T-helper 17 cell (primary cell): ENCODE data around the gene SPEG. TPM values are rescaled to one million over a fixed set of nuclear protein-coding genes. Genes with fewer than 3 reads are reported as not detected.

ENCODE experiments used
- ATAC-seq: fragments of 150-1000 bp; cut with Tn5 transposase; 2 replicates; pipeline ENCODE4 v1.10.0; 2021; ENCODE audit warnings: mild to moderate bottlenecking, moderate library complexity
- DNase-seq, 3 donors: peaks; one replicate each; pipeline versions ENCODE4 v3.0.0 to v3.0.0-alpha.2; 2020 to 2021
- H3K9me3 ChIP-seq: one replicate; pipeline ENCODE4 v1.7.0; 2013; ENCODE audit warnings: low read length, mild to moderate bottlenecking; ENCODE audit not compliant: control insufficient read depth, poor library complexity, severe bottlenecking
- H3K27ac Mint-ChIP-seq: one replicate; pipeline ENCODE4 v1.8.0; 2022; ENCODE audit warnings: mild to moderate bottlenecking, moderate library complexity, mixed read lengths
- H3K27me3 Mint-ChIP-seq: one replicate; pipeline ENCODE4 v1.8.0; 2022; ENCODE audit warnings: mixed read lengths
- H3K36me3 Mint-ChIP-seq: one replicate; pipeline ENCODE4 v1.8.0; 2022; ENCODE audit warnings: low read depth, mixed read lengths
- H3K4me1 Mint-ChIP-seq: one replicate; pipeline ENCODE4 v1.8.0; 2022; ENCODE audit warnings: mild to moderate bottlenecking, mixed read lengths
- H3K4me3 Mint-ChIP-seq: one replicate; pipeline ENCODE4 v1.8.0; 2022; ENCODE audit warnings: mild to moderate bottlenecking, moderate library complexity, mixed read lengths
- total RNA-seq, 4 donors: library from RNA in 2 of 4; stranded (reverse) in 2 of 4; gene quantifications; one replicate each; pipeline ENCODE4 v1.2.3 and lab custom pipeline; 2022 to 2026

The SPEG gene
- total RNA-seq, 2 donors from 2014 or later: 7.3 to 8.4 TPM

DNA sequence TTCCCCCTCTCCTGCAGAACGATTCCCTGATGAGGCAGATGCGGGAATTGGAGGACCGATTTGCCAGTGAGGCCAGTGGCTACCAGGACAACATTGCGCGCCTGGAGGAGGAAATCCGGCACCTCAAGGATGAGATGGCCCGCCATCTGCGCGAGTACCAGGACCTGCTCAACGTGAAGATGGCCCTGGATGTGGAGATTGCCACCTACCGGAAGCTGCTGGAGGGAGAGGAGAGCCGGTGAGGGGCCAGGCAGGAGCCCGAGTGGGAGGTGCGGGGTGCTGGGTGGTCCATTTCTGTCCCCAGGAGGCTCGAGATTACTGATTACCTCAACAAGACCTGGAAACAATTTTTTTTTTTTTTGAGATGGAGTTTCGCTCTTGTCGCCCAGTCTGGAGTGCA lies 13.3 kb upstream of the SPEG start:
- no peak overlapping the region for H3K4me3 Mint-ChIP-seq
- H3K36me3 Mint-ChIP-seq: no peaks in the 10 kb centered on the region
- no peak for DNase-seq
- H3K9me3 ChIP-seq: no peaks in the 10 kb centered on the region
- ATAC-seq: no peak
- H3K4me1 Mint-ChIP-seq: peaks cover 8% of the 10 kb centered on the region
- H3K27me3 Mint-ChIP-seq: peaks cover 51% of the 10 kb centered on the region
- no peak overlapping the region for H3K27ac Mint-ChIP-seq

DNA sequence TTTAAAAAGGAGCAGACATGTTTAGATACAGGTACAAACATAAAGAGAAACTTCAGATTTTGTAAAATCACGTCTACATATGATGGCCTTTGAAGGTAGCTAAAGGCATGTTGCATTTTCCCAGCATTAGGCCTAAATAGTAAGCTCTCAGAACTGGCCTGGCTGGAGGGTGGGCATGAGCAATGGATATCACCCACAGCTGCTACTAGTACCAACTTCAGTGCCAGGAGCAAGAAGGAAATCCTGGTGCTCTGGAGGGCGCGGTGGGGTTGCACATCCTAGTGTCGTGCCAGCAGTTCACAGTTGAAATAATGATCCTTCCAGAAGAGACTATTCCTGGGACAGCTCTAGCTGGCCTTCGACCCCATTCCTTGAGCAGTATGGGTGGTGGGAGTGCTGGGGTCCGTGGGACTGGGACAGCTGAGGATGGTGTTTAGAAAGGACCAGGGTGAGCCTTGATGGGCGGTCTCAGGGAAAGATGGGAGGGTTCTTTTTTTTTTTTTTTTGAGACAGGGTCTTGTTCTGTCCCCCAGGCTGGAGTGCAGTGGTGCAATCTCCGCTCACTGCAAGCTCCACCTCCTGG lies 11.6 kb upstream of the SPEG start:
- no peaks in the 10 kb centered on the region for H3K9me3 ChIP-seq
- Mint-ChIP-seq H3K36me3 (no peaks in the 10 kb centered on the region), H3K27me3 (peaks cover 58% of the 10 kb centered on the region), H3K4me1 (peaks cover 8% of the 10 kb centered on the region), H3K4me3 (no peak overlapping the region), H3K27ac (no peak overlapping the region)
- no peak for DNase-seq
- ATAC-seq: no peak

DNA sequence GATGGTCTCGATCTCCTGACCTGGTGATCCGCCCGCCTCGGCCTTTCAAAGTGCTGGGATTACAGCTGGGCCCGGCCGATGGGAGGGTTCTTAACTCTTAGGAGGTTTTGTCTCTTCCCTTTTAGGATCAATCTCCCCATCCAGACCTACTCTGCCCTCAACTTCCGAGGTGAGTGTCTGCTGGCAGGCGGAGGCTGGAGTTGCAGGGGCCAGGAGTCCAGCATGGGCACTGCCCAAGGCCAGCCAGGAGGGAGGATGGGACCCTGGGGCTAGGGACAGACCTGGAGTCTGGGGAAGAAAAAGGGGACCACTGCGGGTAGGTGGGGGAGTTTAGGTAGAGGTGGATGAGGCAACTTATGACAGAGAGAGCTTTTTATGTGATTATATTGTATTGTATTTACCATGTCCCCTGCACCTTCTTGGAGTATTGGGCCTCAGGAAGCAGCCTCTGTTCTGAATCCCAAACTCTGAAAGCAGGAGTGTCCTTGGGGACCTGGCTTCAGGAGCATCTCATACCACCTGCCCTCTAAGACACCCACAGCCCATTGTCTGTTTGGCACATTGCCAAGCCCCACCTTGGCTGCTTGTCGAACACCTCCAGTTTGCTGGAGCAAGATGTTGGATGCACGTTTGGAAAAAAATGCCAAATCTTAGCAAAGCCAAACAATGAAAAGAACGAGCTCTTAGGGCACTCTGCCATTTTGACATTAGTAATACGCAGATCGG lies 10.8 kb upstream of the SPEG start:
- H3K4me1 Mint-ChIP-seq: peaks cover 8% of the 10 kb centered on the region
- no peak overlapping the region for H3K4me3 Mint-ChIP-seq

DNA sequence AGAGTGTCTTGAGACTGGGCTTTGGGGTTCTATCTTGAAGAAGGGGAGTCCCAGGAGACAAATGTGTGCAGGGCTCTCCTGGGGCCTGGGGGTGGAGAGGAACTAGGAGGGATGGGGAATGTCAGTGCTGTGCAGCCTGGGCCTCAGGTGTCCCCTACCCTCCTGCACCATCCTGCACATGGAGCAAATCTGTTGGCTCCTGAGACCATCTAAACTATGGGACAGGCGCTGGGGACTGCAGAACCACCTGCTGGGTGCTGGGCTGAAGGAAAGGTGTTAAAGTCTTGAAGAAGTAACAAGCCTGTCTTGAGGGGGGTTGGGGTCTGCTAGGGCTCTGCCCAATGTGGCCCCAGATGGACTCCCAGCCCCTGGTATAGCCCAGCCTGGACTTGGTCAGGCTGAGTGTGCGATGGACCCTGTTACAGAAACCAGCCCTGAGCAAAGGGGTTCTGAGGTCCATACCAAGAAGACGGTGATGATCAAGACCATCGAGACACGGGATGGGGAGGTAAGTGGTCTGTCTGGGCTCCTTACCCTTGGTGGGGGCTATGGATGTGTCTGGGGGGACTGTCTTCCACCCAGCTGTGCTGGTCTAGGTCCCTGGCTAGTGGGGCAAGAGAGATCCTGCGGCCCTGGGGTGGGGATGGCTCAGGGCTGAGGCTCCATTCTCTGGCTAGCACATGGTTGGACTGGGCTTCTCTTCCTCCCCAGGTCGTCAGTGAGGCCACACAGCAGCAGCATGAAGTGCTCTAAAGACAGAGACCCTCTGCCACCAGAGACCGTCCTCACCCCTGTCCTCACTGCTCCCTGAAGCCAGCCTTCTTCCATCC lies 9.2 kb upstream of the SPEG start:
- Mint-ChIP-seq H3K4me1 (peaks cover 3% of the 10 kb centered on the region), H3K27me3 (peaks cover 47% of the 10 kb centered on the region), H3K4me3 (no peak overlapping the region), H3K36me3 (no peaks in the 10 kb centered on the region), H3K27ac (no peak overlapping the region)
- no peaks in the 10 kb centered on the region for H3K9me3 ChIP-seq
- DNase-seq (no peak), ATAC-seq (no peak)

More for the DNA sequence above, 10.8 kb upstream of the SPEG start:
- Mint-ChIP-seq H3K27me3 (peaks cover 63% of the 10 kb centered on the region), H3K27ac (no peak overlapping the region), H3K36me3 (no peaks in the 10 kb centered on the region)
- ATAC-seq: no peak
- H3K9me3 ChIP-seq: no peaks in the 10 kb centered on the region
- no peak for DNase-seq

DNA sequence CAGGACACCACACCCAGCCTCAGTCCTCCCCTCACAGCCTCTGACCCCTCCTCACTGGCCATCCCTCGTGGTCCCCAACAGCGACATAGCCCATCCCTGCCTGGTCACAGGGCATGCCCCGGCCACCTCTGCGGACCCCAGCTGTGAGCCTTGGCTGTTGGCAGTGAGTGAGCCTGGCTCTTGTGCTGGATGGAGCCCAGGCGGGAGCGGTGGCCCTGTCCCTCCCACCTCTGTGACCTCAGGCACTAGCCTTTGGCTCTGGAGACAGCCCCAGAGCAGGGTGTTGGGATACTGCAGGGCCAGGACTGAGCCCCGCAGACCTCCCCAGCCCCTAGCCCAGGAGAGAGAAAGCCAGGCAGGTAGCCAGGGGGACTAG lies 8.6 kb upstream of the SPEG start:
- Mint-ChIP-seq H3K4me1 (peaks cover 3% of the 10 kb centered on the region), H3K4me3 (no peak overlapping the region), H3K27me3 (peaks cover 42% of the 10 kb centered on the region), H3K36me3 (no peaks in the 10 kb centered on the region), H3K27ac (no peak overlapping the region)
- DNase-seq: no peak
- no peak for ATAC-seq
- H3K9me3 ChIP-seq: no peaks in the 10 kb centered on the region

DNA sequence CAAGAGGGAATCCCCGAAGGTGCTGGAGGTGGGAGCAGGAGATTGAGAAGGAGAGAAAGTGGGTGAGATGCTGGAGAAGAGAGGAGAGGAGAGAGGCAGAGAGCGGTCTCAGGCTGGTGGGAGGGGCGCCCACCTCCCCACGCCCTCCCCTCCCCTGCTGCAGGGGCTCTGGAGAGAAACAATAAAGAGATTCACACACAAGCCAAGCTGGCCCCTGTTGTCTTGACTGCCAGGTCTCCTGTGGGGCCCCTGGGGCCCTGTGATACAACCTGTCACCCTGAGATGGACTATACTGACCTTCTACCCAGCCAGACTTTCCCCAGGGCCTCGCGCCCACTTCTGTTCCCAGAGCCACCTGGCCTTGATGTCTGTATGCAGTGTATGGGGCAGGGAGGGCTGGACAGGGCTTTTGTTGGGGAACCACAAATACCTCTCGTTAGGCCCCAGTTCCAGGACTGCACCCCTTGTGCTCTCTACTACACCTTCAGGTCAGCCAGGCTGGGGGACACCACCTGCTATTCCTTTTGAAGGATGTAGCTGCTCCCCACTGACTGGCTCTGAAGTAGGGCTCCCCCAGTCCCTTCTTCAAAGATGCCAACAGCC lies 8.0 kb upstream of the SPEG start:
- peaks cover 44% of the 10 kb centered on the region for H3K27me3 Mint-ChIP-seq
- ATAC-seq: no peak
- H3K36me3 Mint-ChIP-seq: no peaks in the 10 kb centered on the region
- no peak for DNase-seq
- no peak overlapping the region for H3K27ac Mint-ChIP-seq
- H3K4me1 Mint-ChIP-seq: peaks cover 3% of the 10 kb centered on the region
- H3K9me3 ChIP-seq: no peaks in the 10 kb centered on the region
- no peak overlapping the region for H3K4me3 Mint-ChIP-seq

DNA sequence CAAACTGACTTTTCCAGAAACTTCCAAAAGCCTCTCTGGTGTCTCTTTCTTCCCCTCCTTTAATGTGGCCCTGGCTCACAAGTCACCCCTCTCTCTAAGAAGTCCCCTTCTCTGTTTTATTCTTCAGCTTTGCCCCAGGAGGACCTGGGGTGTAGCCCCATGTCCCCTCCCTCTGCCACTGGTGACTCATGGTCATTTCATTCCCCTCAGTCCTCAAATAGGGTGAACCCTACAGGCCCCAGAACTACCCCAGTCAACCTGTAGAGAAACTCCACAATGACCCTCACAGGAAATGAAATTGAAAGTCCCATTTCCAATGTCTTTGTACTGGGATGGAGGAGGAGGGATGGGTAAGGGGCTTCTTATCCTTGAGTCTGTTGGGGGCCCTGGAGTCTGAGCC lies 6.2 kb upstream of the SPEG start:
- H3K4me1 Mint-ChIP-seq: no peaks in the 10 kb centered on the region
- DNase-seq (no peak), ATAC-seq (no peak)
- no peaks in the 10 kb centered on the region for H3K9me3 ChIP-seq
- no peak overlapping the region for H3K27ac Mint-ChIP-seq
- H3K36me3 Mint-ChIP-seq: no peaks in the 10 kb centered on the region
- peaks cover 45% of the 10 kb centered on the region for H3K27me3 Mint-ChIP-seq
- no peak overlapping the region for H3K4me3 Mint-ChIP-seq

DNA sequence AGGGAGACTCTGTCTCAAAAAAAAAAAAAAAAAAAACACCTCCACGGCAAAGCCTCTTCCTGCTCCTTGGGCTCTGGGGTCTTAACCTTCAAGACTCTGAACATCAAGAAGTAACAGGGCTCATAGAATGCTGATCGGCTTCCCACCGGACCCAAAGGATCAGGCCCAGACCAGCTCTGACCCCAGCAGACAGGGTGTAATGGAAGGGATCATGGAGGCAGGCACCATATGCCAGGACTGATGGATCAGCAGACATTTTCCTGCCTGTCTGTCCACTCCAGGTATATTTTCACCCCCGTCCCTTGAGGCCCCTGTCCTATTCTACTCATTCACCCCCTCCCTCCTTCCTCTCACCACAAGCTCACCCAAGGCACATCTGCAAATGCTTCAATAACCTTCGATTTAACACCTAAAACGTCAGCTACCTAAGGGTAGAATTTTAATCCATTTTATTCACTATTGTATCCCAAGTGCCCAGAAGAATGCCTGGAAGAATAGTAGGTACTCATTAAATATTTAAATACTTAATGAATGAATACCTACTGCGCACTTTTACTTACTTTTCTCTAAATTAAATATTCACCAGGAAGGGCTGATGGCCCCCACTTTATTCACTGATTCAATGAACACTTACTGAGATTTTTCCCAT lies 4.6 kb upstream of the SPEG start:
- DNase-seq (no peak), ATAC-seq (no peak)
- H3K36me3 Mint-ChIP-seq: peaks cover 4% of the 10 kb centered on the region
- H3K4me1 Mint-ChIP-seq: peaks cover 4% of the 10 kb centered on the region
- H3K27ac Mint-ChIP-seq: no peak overlapping the region
- H3K4me3 Mint-ChIP-seq: no peak overlapping the region
- no peaks in the 10 kb centered on the region for H3K9me3 ChIP-seq
- peaks cover 39% of the 10 kb centered on the region for H3K27me3 Mint-ChIP-seq

DNA sequence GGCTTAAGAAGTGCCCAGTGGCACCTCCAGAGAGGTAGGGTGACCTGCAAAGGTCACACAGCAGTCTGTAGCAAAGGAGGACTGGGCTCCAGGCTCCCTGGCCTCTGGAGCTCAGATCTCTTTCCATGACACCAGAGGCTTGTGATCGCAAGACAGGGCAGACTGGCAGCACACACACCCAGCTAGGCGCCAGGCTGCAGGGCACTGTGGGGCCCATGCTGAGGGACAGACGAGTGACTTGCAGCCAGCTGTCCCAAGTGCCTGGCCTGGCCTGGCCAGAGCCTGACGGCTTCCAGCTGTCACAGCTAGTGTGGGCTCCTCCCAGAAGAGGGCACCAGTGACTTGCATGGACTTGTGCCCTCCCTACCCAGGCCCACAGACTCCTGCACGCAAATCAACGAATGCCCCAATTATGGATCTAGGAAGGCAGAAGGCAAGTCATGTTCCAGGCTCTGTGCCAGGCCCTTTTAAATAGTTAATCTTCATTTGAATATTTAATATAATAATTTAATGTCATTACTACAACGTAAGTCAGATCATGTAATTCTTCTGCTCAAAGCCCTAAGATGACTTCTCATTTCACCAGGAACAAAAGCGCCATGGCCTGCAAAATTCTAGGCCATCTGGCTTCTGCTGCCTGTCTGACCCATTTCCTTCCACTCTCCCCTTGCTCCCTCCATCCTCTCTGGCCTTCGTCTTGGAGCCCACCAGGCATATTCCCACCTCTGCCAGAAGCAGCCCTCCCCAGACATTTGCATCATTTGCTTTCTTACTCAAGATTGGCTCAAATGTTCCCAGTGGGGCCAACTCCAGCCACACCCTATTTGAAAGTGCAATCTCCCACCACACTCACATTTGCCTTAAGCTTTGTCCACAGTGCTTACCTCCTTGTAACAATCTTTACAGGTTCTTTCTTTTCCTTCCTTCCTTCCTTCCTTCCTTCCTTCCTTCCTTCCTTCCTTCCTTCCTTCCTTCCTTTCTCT lies 3.7 kb upstream of the SPEG start:
- Mint-ChIP-seq H3K27me3 (peaks cover 32% of the 10 kb centered on the region), H3K27ac (no peak overlapping the region), H3K4me3 (no peak overlapping the region), H3K4me1 (peaks cover 4% of the 10 kb centered on the region), H3K36me3 (peaks cover 4% of the 10 kb centered on the region)
- no peak for ATAC-seq
- DNase-seq: no peak
- no peaks in the 10 kb centered on the region for H3K9me3 ChIP-seq

DNA sequence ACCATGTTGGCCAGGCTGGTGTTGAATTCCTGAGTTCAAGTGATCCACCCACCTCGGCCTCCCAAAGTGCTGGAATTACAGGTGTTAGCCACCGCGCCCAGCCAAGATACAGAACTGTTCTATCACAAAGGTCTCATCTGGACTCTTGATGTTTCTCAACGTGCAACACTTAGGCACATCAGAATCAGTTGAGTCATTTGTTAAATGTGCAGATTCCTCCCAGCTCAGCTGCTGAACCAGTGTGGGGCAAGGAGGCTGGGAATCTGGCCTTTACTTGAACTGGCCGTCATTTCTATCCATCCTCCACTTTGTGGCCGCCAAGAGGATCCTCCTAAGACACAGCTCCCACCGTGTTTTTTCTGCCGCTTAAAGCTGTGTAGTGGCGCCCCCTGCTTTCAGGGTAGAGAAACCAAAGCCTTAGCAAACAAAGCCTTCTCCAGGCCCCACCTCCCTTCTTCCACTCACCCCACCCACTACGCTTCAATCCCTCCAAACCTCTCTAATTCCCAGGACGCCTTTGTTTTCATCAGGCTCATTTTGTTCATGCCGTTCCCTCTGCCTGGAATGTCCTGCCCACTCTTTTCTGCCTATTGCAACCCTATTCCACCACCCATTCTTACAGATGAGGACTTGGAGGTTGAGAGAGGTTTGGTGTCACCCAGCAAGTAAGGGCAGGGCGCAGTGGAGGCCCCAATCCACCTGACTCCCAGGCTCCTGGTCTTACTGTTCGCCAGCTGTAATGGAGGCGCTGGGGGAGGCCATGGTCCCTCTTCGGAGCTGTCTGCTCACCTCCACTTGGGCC lies 776 bp upstream of the SPEG start:
- no peak for DNase-seq
- peaks cover 4% of the 10 kb centered on the region for H3K36me3 Mint-ChIP-seq
- H3K27ac Mint-ChIP-seq: no peak overlapping the region
- H3K27me3 Mint-ChIP-seq: peaks cover 15% of the 10 kb centered on the region
- no peak overlapping the region for H3K4me3 Mint-ChIP-seq
- peak; percentile 40 for ATAC-seq
- H3K9me3 ChIP-seq: no peaks in the 10 kb centered on the region
- H3K4me1 Mint-ChIP-seq: peaks cover 4% of the 10 kb centered on the region

DNA sequence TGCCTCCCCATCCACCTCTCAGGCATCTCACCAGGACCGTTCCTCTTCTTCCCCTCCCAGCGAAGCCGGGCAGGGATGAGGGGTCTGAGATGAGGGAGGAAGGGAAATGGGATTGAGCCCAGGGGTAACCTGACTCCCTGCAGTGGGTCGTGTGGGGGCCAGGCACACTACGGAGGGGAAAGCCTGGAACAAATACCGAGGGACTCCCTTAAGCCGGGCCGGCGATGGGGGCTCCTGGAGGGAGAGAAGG lies 250 bp upstream of the SPEG start:
- Mint-ChIP-seq H3K36me3 (peaks cover 4% of the 10 kb centered on the region), H3K27me3 (peaks cover 15% of the 10 kb centered on the region), H3K4me3 (no peak overlapping the region), H3K4me1 (peaks cover 4% of the 10 kb centered on the region), H3K27ac (no peak overlapping the region)
- DNase-seq: no peak
- H3K9me3 ChIP-seq: no peaks in the 10 kb centered on the region
- ATAC-seq: no peak

DNA sequence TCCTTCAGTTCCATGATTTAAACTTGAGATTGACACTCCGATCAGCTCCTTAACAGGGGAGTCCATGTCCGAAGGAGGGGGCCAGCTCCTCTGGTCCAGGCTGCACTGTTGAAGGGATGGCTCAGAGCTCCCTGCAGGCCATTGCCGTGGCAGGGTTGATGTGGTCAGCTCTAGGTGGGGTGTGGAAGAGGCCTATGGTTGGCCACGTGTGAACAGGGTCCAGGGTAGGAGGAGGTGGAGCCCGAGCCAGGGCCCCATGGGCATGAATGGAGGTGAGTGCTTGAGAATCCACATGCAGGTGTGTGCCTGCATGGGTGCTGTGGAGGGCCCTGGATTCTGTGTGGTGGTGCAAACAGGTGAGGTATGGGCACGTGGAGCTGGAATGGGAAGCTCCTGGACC lies 1.1 kb downstream of the SPEG start:
- Mint-ChIP-seq H3K27ac (no peak overlapping the region), H3K4me3 (no peak overlapping the region), H3K4me1 (peaks cover 4% of the 10 kb centered on the region), H3K36me3 (peaks cover 4% of the 10 kb centered on the region), H3K27me3 (peaks cover 16% of the 10 kb centered on the region)
- no peaks in the 10 kb centered on the region for H3K9me3 ChIP-seq
- no peak for ATAC-seq
- no peak for DNase-seq
